ENCODE data around the gene PDIA6.

PDIA6 gene

GRCh38 chr2:10753876-10754275 lies 58.7 kb downstream of the PDIA6 start:
- peaks cover under 1 to 10% of the 10 kb centered on the region in 2 donors for H3K4me1 ChIP-seq (ENCODE audit: control insufficient read depth in 2 of 2, insufficient read depth in 2 of 2, low read length in 2 of 2)
- H3K27me3 ChIP-seq (ENCODE audit: control insufficient read depth in 2 of 2, insufficient read depth in 2 of 2, low read length in 2 of 2): no peaks in the 10 kb centered on the region

GRCh38 chr2:10753156-10753555 lies 59.4 kb downstream of the PDIA6 start:
- Histone ChIP-seq H3K27me3 (ENCODE audit: control insufficient read depth in 2 of 2, insufficient read depth in 2 of 2, low read length in 2 of 2) (no peaks in the 10 kb centered on the region), H3K9ac (ENCODE audit: low read depth in 1 of 2, low read length in 2 of 2) (no peak overlapping the region), H3K4me3 (ENCODE audit: low read length in 2 of 2) (no peak overlapping the region), H3K27ac (ENCODE audit: low read depth in 2 of 2, low read length in 2 of 2) (no peak overlapping the region), H3K36me3 (ENCODE audit: control insufficient read depth in 2 of 2, insufficient read depth in 2 of 2, low read length in 2 of 2) (no peaks in the 10 kb centered on the region), H3K9me3 (ENCODE audit: control insufficient read depth in 2 of 2, low read length in 2 of 2) (no peaks in the 10 kb centered on the region), H3K4me1 (ENCODE audit: control insufficient read depth in 2 of 2, insufficient read depth in 2 of 2, low read length in 2 of 2) (peaks cover 0 to 10% of the 10 kb centered on the region in 2 donors)

More at GRCh38 chr2:10753876-10754275, 58.7 kb downstream of the PDIA6 start:
- no peaks in the 10 kb centered on the region for H3K9me3 ChIP-seq (ENCODE audit: control insufficient read depth in 2 of 2, low read length in 2 of 2)
- no peak overlapping the region for H3K27ac ChIP-seq (ENCODE audit: low read depth in 2 of 2, low read length in 2 of 2)
- no peak overlapping the region for H3K9ac ChIP-seq (ENCODE audit: low read depth in 1 of 2, low read length in 2 of 2)
- no peaks in the 10 kb centered on the region for H3K36me3 ChIP-seq (ENCODE audit: control insufficient read depth in 2 of 2, insufficient read depth in 2 of 2, low read length in 2 of 2)
- H3K4me3 ChIP-seq (ENCODE audit: low read length in 2 of 2): no peak overlapping the region

GRCh38 chr2:10752236-10752635 lies 60.3 kb downstream of the PDIA6 start:
- no peaks in the 10 kb centered on the region for H3K36me3 ChIP-seq (ENCODE audit: control insufficient read depth in 2 of 2, insufficient read depth in 2 of 2, low read length in 2 of 2)
- H3K27me3 ChIP-seq (ENCODE audit: control insufficient read depth in 2 of 2, insufficient read depth in 2 of 2, low read length in 2 of 2): no peaks in the 10 kb centered on the region
- H3K9ac ChIP-seq (ENCODE audit: low read depth in 1 of 2, low read length in 2 of 2): no peak overlapping the region
- peak overlapping the region; percentile 33 to 38 for H3K27ac ChIP-seq (ENCODE audit: low read depth in 2 of 2, low read length in 2 of 2)
- H3K4me3 ChIP-seq (ENCODE audit: low read length in 2 of 2): no peak overlapping the region
- H3K4me1 ChIP-seq (ENCODE audit: control insufficient read depth in 2 of 2, insufficient read depth in 2 of 2, low read length in 2 of 2): peaks cover 0 to 2% of the 10 kb centered on the region in 2 donors
- no peaks in the 10 kb centered on the region for H3K9me3 ChIP-seq (ENCODE audit: control insufficient read depth in 2 of 2, low read length in 2 of 2)

DNA sequence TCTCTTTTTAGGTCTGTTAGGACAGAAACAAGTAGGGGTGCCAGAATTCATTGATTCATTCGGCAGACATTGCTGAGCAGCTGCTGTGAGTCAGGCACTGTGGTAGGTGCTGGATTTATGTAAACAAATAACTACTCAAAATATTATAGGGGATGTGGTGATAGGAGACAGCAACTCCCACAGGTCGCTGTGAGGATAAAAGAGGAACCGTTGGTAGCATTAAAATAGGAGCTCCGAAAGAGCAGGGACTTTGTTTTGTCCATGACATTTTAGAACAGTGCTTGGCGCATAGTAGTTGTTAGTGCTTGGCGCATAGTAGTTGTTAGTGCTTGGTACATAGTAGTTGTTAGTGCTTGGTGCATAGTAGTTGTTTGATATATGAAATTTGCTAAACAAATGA lies 62.0 kb downstream of the PDIA6 start:
- H3K9ac ChIP-seq (ENCODE audit: low read depth in 1 of 2, low read length in 2 of 2): no peak overlapping the region
- H3K4me1 ChIP-seq (ENCODE audit: control insufficient read depth in 2 of 2, insufficient read depth in 2 of 2, low read length in 2 of 2): peaks cover 2% of the 10 kb centered on the region in 2 donors
- no peak overlapping the region for H3K4me3 ChIP-seq (ENCODE audit: low read length in 2 of 2)
- no peak overlapping the region for H3K27ac ChIP-seq (ENCODE audit: low read depth in 2 of 2, low read length in 2 of 2)
- no peaks in the 10 kb centered on the region for H3K27me3 ChIP-seq (ENCODE audit: control insufficient read depth in 2 of 2, insufficient read depth in 2 of 2, low read length in 2 of 2)
- no peaks in the 10 kb centered on the region for H3K36me3 ChIP-seq (ENCODE audit: control insufficient read depth in 2 of 2, insufficient read depth in 2 of 2, low read length in 2 of 2)
- no peaks in the 10 kb centered on the region for H3K9me3 ChIP-seq (ENCODE audit: control insufficient read depth in 2 of 2, low read length in 2 of 2)

DNA sequence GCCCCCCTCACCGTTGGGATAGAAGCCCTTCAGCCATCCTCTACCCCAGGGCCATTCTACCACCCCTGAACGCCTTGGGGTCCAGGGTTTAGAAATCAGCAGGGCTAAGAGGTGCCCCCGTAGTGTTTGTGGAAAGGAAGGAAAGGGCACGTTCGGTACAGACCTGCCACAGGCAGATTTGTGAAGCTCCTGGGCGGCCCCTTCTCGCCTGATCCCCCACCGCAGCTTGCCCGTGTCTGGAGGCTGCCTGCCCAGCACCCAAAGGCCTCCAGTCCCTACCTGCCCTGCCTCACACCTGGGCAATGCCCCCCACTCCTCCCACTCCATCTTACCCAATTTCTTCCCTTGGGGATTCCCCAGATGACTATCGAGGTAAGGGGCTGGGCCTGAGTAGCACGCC lies 69.9 kb downstream of the PDIA6 start:
- H3K27ac ChIP-seq (ENCODE audit: low read depth in 2 of 2, low read length in 2 of 2): no peak overlapping the region
- no peaks in the 10 kb centered on the region for H3K36me3 ChIP-seq (ENCODE audit: control insufficient read depth in 2 of 2, insufficient read depth in 2 of 2, low read length in 2 of 2)
- H3K9me3 ChIP-seq (ENCODE audit: control insufficient read depth in 2 of 2, low read length in 2 of 2): no peaks in the 10 kb centered on the region
- H3K4me1 ChIP-seq (ENCODE audit: control insufficient read depth in 2 of 2, insufficient read depth in 2 of 2, low read length in 2 of 2): peaks cover 0 to 3% of the 10 kb centered on the region in 2 donors
- H3K4me3 ChIP-seq (ENCODE audit: low read length in 2 of 2): no peak overlapping the region
- H3K9ac ChIP-seq (ENCODE audit: low read depth in 1 of 2, low read length in 2 of 2): no peak overlapping the region
- H3K27me3 ChIP-seq (ENCODE audit: control insufficient read depth in 2 of 2, insufficient read depth in 2 of 2, low read length in 2 of 2): no peaks in the 10 kb centered on the region

DNA sequence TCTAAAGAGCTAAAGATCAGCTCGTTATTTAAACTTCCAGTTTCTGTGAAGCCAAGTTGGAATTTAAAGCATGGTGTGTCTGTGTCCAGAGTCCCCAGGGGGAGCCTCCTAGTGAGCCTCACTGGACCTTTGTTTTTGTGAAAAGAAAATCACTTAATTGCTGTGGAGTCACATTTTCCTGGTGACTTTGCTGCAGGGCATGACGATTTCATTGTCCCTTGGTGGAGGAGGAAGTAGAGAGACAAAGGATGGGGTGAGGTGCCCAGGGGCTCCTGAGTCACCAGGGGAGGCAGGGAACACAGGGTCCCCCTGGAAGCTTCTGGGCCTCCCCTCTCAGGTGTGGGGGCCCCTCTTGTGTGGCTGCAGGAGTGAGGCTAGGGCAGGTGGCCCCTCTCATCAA lies 71.4 kb downstream of the PDIA6 start:
- Histone ChIP-seq H3K4me1 (ENCODE audit: control insufficient read depth in 2 of 2, insufficient read depth in 2 of 2, low read length in 2 of 2) (peaks cover 0 to 3% of the 10 kb centered on the region in 2 donors), H3K27ac (ENCODE audit: low read depth in 2 of 2, low read length in 2 of 2) (no peak overlapping the region), H3K9me3 (ENCODE audit: control insufficient read depth in 2 of 2, low read length in 2 of 2) (no peaks in the 10 kb centered on the region), H3K36me3 (ENCODE audit: control insufficient read depth in 2 of 2, insufficient read depth in 2 of 2, low read length in 2 of 2) (no peaks in the 10 kb centered on the region), H3K27me3 (ENCODE audit: control insufficient read depth in 2 of 2, insufficient read depth in 2 of 2, low read length in 2 of 2) (no peaks in the 10 kb centered on the region), H3K9ac (ENCODE audit: low read depth in 1 of 2, low read length in 2 of 2) (no peak overlapping the region), H3K4me3 (ENCODE audit: low read length in 2 of 2) (no peak overlapping the region)

- no peaks in the 10 kb centered on the region for H3K4me1 ChIP-seq (ENCODE audit: control insufficient read depth in 2 of 2, insufficient read depth in 2 of 2, low read length in 2 of 2)
- no peaks in the 10 kb centered on the region for H3K27me3 ChIP-seq (ENCODE audit: control insufficient read depth in 2 of 2, insufficient read depth in 2 of 2, low read length in 2 of 2)
- H3K4me3 ChIP-seq (ENCODE audit: low read length in 2 of 2): no peak overlapping the region
- H3K9me3 ChIP-seq (ENCODE audit: control insufficient read depth in 2 of 2, low read length in 2 of 2): no peaks in the 10 kb centered on the region
- no peaks in the 10 kb centered on the region for H3K36me3 ChIP-seq (ENCODE audit: control insufficient read depth in 2 of 2, insufficient read depth in 2 of 2, low read length in 2 of 2)
- no peak overlapping the region for H3K9ac ChIP-seq (ENCODE audit: low read depth in 1 of 2, low read length in 2 of 2)
- H3K27ac ChIP-seq (ENCODE audit: low read depth in 2 of 2, low read length in 2 of 2): no peak overlapping the region
These were observed 72.4 kb downstream of the PDIA6 start for GRCh38 chr2:10740226-10740625.

GRCh38 chr2:10738192-10738591 lies 74.4 kb downstream of the PDIA6 start:
- Histone ChIP-seq H3K27ac (ENCODE audit: low read depth in 2 of 2, low read length in 2 of 2) (no peak overlapping the region), H3K4me1 (ENCODE audit: control insufficient read depth in 2 of 2, insufficient read depth in 2 of 2, low read length in 2 of 2) (no peaks in the 10 kb centered on the region), H3K4me3 (ENCODE audit: low read length in 2 of 2) (no peak overlapping the region), H3K36me3 (ENCODE audit: control insufficient read depth in 2 of 2, insufficient read depth in 2 of 2, low read length in 2 of 2) (no peaks in the 10 kb centered on the region), H3K27me3 (ENCODE audit: control insufficient read depth in 2 of 2, insufficient read depth in 2 of 2, low read length in 2 of 2) (no peaks in the 10 kb centered on the region), H3K9me3 (ENCODE audit: control insufficient read depth in 2 of 2, low read length in 2 of 2) (no peaks in the 10 kb centered on the region), H3K9ac (ENCODE audit: low read depth in 1 of 2, low read length in 2 of 2) (no peak overlapping the region)

- no peak overlapping the region for H3K4me3 ChIP-seq (ENCODE audit: low read length in 2 of 2)
- H3K4me1 ChIP-seq (ENCODE audit: control insufficient read depth in 2 of 2, insufficient read depth in 2 of 2, low read length in 2 of 2): no peaks in the 10 kb centered on the region
- H3K36me3 ChIP-seq (ENCODE audit: control insufficient read depth in 2 of 2, insufficient read depth in 2 of 2, low read length in 2 of 2): no peaks in the 10 kb centered on the region
- no peaks in the 10 kb centered on the region for H3K27me3 ChIP-seq (ENCODE audit: control insufficient read depth in 2 of 2, insufficient read depth in 2 of 2, low read length in 2 of 2)
- H3K27ac ChIP-seq (ENCODE audit: low read depth in 2 of 2, low read length in 2 of 2): no peak overlapping the region
- no peaks in the 10 kb centered on the region for H3K9me3 ChIP-seq (ENCODE audit: control insufficient read depth in 2 of 2, low read length in 2 of 2)
- no peak overlapping the region for H3K9ac ChIP-seq (ENCODE audit: low read depth in 1 of 2, low read length in 2 of 2)
These were observed 78.6 kb downstream of the PDIA6 start for GRCh38 chr2:10733980-10734379.

DNA sequence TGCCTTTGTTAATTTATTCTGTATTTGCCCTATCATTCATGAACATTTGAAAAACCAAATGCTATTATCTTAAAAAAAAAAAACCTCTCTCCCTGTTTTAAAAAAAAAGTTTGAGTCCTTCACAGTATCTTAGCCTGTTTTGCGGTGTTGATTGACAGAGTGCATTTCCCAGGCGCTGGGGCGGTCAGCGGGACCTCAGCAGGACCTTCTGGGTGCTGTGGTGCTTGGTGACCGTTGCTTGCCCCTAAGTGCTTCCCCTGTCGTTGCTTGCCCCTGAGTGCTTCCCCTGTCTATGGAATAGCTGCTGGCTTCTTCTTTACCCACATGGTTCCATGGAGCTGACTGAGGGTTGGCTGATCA lies 79.0 kb downstream of the PDIA6 start:
- Histone ChIP-seq H3K9me3 (ENCODE audit: control insufficient read depth in 2 of 2, low read length in 2 of 2) (no peaks in the 10 kb centered on the region), H3K9ac (ENCODE audit: low read depth in 1 of 2, low read length in 2 of 2) (no peak overlapping the region), H3K27ac (ENCODE audit: low read depth in 2 of 2, low read length in 2 of 2) (no peak overlapping the region), H3K36me3 (ENCODE audit: control insufficient read depth in 2 of 2, insufficient read depth in 2 of 2, low read length in 2 of 2) (no peaks in the 10 kb centered on the region), H3K27me3 (ENCODE audit: control insufficient read depth in 2 of 2, insufficient read depth in 2 of 2, low read length in 2 of 2) (no peaks in the 10 kb centered on the region), H3K4me1 (ENCODE audit: control insufficient read depth in 2 of 2, insufficient read depth in 2 of 2, low read length in 2 of 2) (no peaks in the 10 kb centered on the region), H3K4me3 (ENCODE audit: low read length in 2 of 2) (no peak overlapping the region)
